ENCODE measurements around the gene GSPT2. TPM values are rescaled to one million over a fixed set of nuclear protein-coding genes. Genes with fewer than 3 reads are reported as not detected.
A peak's percentile ranks its signal among the peaks of the same experiment; 100 is the strongest.

GSPT2 gene
- total RNA-seq, 1 experiment from 2014 or later = not detected

GRCh38 chrX:51760657-51761056, 17.4 kb downstream of the GSPT2 start (continued):
- no peak for TF ChIP-seq EGR1 (IDR thresholded peaks at IDR 0.05; ENCODE audit: low read depth)
- TF ChIP-seq REST (IDR thresholded peaks at IDR 0.05; ENCODE audit: low read depth) = no peak

GRCh38 chrX:51766546-51766945, 23.3 kb downstream of the GSPT2 start:
- BruUV-seq (replicated peaks) = no TSS peak
- ChIA-PET CTCF (no interaction called here), POLR2A (no interaction called here), RAD21 (ENCODE audit: low non-redundant PET in 1 of 2, low total read pairs in 2 of 2, uncharacterized antibody in 2 of 2, unreplicated experiment in 2 of 2) (no interaction called here)
- no peaks in the 10 kb centered on the region for H3K79me2 ChIP-seq (ENCODE audit: insufficient read depth, low read length)
- no peaks in the 10 kb centered on the region for H3K36me3 ChIP-seq (ENCODE audit: control insufficient read depth in 1 of 2, insufficient read depth in 2 of 2, low read length in 2 of 2)
- no peaks in the 10 kb centered on the region for H3K9me3 ChIP-seq (ENCODE audit: control insufficient read depth in 1 of 2, insufficient read depth in 1 of 2, low read depth in 1 of 2, low read length in 2 of 2)
- no peaks in the 10 kb centered on the region; the same call in 1 of the 2 replicates for H3K27me3 ChIP-seq (ENCODE audit: insufficient read depth, low read length)
- H4K20me1 ChIP-seq (ENCODE audit: insufficient read depth) = no peaks in the 10 kb centered on the region
- no peak overlapping the region for H3K9ac ChIP-seq (ENCODE audit: low read length)
- H2AFZ ChIP-seq (ENCODE audit: low read depth, low read length, poor library complexity, severe bottlenecking) = no peak overlapping the region
- H3K4me1 ChIP-seq (ENCODE audit: control insufficient read depth in 1 of 2, insufficient read depth in 2 of 2, low read length in 2 of 2) = no peaks in the 10 kb centered on the region
- intact Hi-C loops (cut with micrococcal nuclease) = no loop called here
- no peak overlapping the region for H3K4me2 ChIP-seq (ENCODE audit: low read length)
- TF ChIP-seq EZH2 (IDR thresholded peaks at IDR 0.05) = 0 out of 2 replicates have a peak, but pooled peaks have one; percentile 83
- no peak for TF ChIP-seq ZBTB33 (IDR thresholded peaks at IDR 0.05; ENCODE audit: extremely low read depth, insufficient replicate concordance, low read length)
- DNase-seq (ENCODE audit: low read depth, low spot score) (no peak), ATAC-seq (no peak)
- H3K9me2 ChIP-seq (ENCODE audit: insufficient read depth) = no peaks in the 10 kb centered on the region
- H3K27ac ChIP-seq (ENCODE audit: low read depth, low read length) = no peak overlapping the region
- no peak overlapping the region for H3K4me3 ChIP-seq (replicated peaks in 1 of 2; ENCODE audit: low read depth in 1 of 2, low read length in 2 of 2)
